CD14-positive monocyte (primary cell): ENCODE data around the gene P2RY6. TPM values are rescaled to one million over a fixed set of nuclear protein-coding genes. Genes with fewer than 3 reads are reported as not detected.

Source experiments
- DNase-seq, 3 donors: peaks; one replicate each; pipeline ENCODE4 v3.0.0-alpha.2; 2011 to 2022
- H2AFZ ChIP-seq: 2 replicates; pipeline ENCODE4 v1.6.0; 2012; ENCODE audit warnings: mild to moderate bottlenecking, low read depth, low read length, inconsistent platforms; ENCODE audit not compliant: insufficient read depth, poor library complexity, severe bottlenecking
- H3K27ac ChIP-seq, 2 donors: 1 replicate in 1 of 2; 2 replicates in 1 of 2; pipeline ENCODE4 v1.5.1; 2012 to 2013; ENCODE audit warnings: low read length in 2 of 2, control low read depth in 1 of 2, inconsistent platforms in 1 of 2, low read depth in 1 of 2, mild to moderate bottlenecking in 1 of 2
- H3K27me3 ChIP-seq, 2 donors: one replicate each; pipeline versions ENCODE4 v1.6.0 to v1.6.1; 2011 to 2013; ENCODE audit warnings: low read length in 2 of 2; ENCODE audit not compliant: control insufficient read depth in 2 of 2, insufficient read depth in 2 of 2
- H3K36me3 ChIP-seq, 2 donors: replicated peaks in 1 of 2; 1 replicate in 1 of 2; 2 replicates in 1 of 2; pipeline versions ENCODE4 v1.5.1 to v1.6.1; 2012 to 2013; ENCODE audit warnings: low read length in 2 of 2, control low read depth in 1 of 2, inconsistent platforms in 1 of 2, mild to moderate bottlenecking in 1 of 2; ENCODE audit not compliant: insufficient read depth in 2 of 2, control insufficient read depth in 1 of 2
- H3K4me1 ChIP-seq, 2 donors: 1 replicate in 1 of 2; 2 replicates in 1 of 2; pipeline versions ENCODE4 v1.5.1 to v1.6.1; 2012 to 2013; ENCODE audit warnings: low read length in 2 of 2, control low read depth in 1 of 2, inconsistent platforms in 1 of 2, mild to moderate bottlenecking in 1 of 2, moderate library complexity in 1 of 2; ENCODE audit not compliant: insufficient read depth in 2 of 2, control insufficient read depth in 1 of 2
- H3K4me2 ChIP-seq: replicated peaks from 2 replicates; pipeline ENCODE3; 2012; ENCODE audit warnings: low read length, moderate library complexity, mild to moderate bottlenecking; ENCODE audit not compliant: poor library complexity, severe bottlenecking; ENCODE audit errors: extremely low read depth
- H3K4me3 ChIP-seq, 3 experiments: fragments of 200-600 bp in 1 of 3; sonication (generic) in 1 of 3; replicated peaks in 1 of 3; 1 replicate in 2 of 3; 2 replicates in 1 of 3; pipeline ENCODE4 v1.5.1; 2011 to 2013; ENCODE audit warnings: low read length in 3 of 3, mild to moderate bottlenecking in 3 of 3, control low read depth in 2 of 3, low read depth in 2 of 3, inconsistent platforms in 1 of 3, moderate library complexity in 1 of 3
- H3K79me2 ChIP-seq: 2 replicates; pipeline ENCODE4 v1.6.0; 2012; ENCODE audit warnings: mild to moderate bottlenecking, control low read depth, inconsistent platforms, low read length, moderate library complexity; ENCODE audit not compliant: insufficient read depth
- H3K9ac ChIP-seq: 2 replicates; pipeline ENCODE4 v1.6.0; 2017; ENCODE audit warnings: low read length, mild to moderate bottlenecking; ENCODE audit not compliant: insufficient read depth, poor library complexity, severe bottlenecking
- H3K9me3 ChIP-seq, 2 donors: replicated peaks in 1 of 2; 1 replicate in 1 of 2; 2 replicates in 1 of 2; pipeline versions ENCODE4 v1.5.1 to v1.6.1; 2012 to 2013; ENCODE audit warnings: low read length in 2 of 2, control low read depth in 1 of 2; ENCODE audit not compliant: control insufficient read depth in 1 of 2, insufficient read depth in 1 of 2
- H4K20me1 ChIP-seq: 2 replicates; pipeline ENCODE4 v1.6.0; 2012; ENCODE audit warnings: mild to moderate bottlenecking, low read length, control low read depth, moderate library complexity; ENCODE audit not compliant: insufficient read depth
- H3K27ac Mint-ChIP-seq, 7 donors: one replicate each; pipeline ENCODE4 v1.8.0; 2020; ENCODE audit warnings: mild to moderate bottlenecking in 7 of 7, mixed read lengths in 7 of 7, moderate library complexity in 6 of 7, inconsistent platforms in 2 of 7
- H3K27me3 Mint-ChIP-seq, 3 donors: one replicate each; pipeline ENCODE4 v1.8.0; 2021 to 2022; ENCODE audit warnings: low read depth in 3 of 3, mild to moderate bottlenecking in 3 of 3, mixed read lengths in 3 of 3, moderate library complexity in 3 of 3, inconsistent platforms in 1 of 3
- H3K36me3 Mint-ChIP-seq, 2 donors: one replicate each; pipeline ENCODE4 v1.8.0; 2020; ENCODE audit warnings: mixed read lengths in 2 of 2, inconsistent platforms in 1 of 2, mild to moderate bottlenecking in 1 of 2
- H3K4me1 Mint-ChIP-seq: one replicate; pipeline ENCODE4 v1.8.0; 2020; ENCODE audit warnings: mild to moderate bottlenecking, mixed read lengths
- H3K4me3 Mint-ChIP-seq, 2 donors: one replicate each; pipeline ENCODE4 v1.8.0; 2020; ENCODE audit warnings: mild to moderate bottlenecking in 2 of 2, mixed read lengths in 2 of 2, moderate library complexity in 1 of 2
- H3K9me3 Mint-ChIP-seq, 7 donors: one replicate each; pipeline ENCODE4 v1.8.0; 2020 to 2022; ENCODE audit warnings: mixed read lengths in 7 of 7, mild to moderate bottlenecking in 6 of 7, moderate library complexity in 6 of 7, inconsistent platforms in 2 of 7
- CTCF ChIP-seq: fragments of 200-600 bp; IDR thresholded peaks from one replicate; pipeline ENCODE4 v1.8.0; 2022; ENCODE audit warnings: antibody characterized with exemption, mild to moderate bottlenecking
- WGBS: methylation state at CpG from one replicate; pipeline ENCODE4 v1.1.5; 2013; ENCODE audit warnings: missing lambda C conversion rate; ENCODE audit not compliant: insufficient coverage; 5-methylcytosine and 5-hydroxymethylcytosine counted together
- intact Hi-C, 2 donors: fragments of 100-400 bp; cut with micrococcal nuclease; formaldehyde crosslinking; loops; one replicate each; pipeline versions ENCODE4 v1.15.0 to v1.15.1; 2023
- polyA plus RNA-seq, 3 donors: library from polyadenylated mRNA; depleted of rRNA in 1 of 3; unstranded in 2 of 3; stranded (reverse) in 1 of 3; fragments of 300-500 nt in 2 of 3; fragments of >200 nt in 1 of 3; fragmentation: Illumina TruSeq in 2 of 3; gene quantifications; 1 replicate in 2 of 3; 2 replicates in 1 of 3; pipeline ENCODE4 v1.2.3, GENCODE V29; 2012 to 2021

P2RY6 gene
- polyA plus RNA-seq, 3 donors: 1.7 to 5.1 (median 1.8) TPM

DNA sequence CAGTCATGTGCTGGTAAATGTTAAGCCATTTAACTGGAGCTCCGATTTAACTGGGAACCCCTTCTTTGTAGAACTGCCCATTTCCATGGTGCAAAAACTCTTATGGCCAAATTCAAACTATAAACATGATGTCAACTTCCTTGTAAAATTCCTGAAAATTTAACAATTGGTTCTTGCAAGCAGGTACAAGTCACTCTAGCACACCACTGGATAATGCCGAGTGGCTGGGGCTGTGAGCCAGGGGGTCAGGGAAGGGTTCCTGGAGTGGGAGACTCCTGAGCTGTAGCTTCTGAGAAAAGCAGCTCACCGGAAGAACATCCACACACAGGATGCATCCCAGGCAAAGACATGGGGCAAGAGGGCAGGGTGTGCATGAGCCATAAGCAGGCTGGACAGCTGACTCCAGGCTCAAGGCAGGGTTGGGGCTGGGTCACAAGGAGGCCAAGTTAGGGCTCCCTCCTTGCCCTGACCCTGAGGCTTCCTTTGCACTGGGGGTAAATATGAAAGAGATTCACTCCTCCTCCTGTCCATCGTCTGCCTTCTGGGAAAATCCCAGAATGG, 35.9 kb upstream of the P2RY6 start:
- H3K36me3 ChIP-seq: peaks cover 60 to 90% of the 10 kb centered on the region in 2 donors
- H3K4me3 Mint-ChIP-seq: no peak overlapping the region
- no peak overlapping the region for H3K4me2 ChIP-seq
- H3K27ac ChIP-seq: peak overlapping the region in 1 of 2 donors; percentile 67
- no peaks in the 10 kb centered on the region for H3K9me3 Mint-ChIP-seq
- intact Hi-C loops: loop anchor here (2.0 to 5.0 kb wide), 2 partner anchors 49 to 51 kb away; no protein-coding TSS in a partner anchor
- H3K27ac Mint-ChIP-seq: peak overlapping the region; percentile 52 to 88 (median 70)
- H3K79me2 ChIP-seq: peaks cover 84% of the 10 kb centered on the region
- no peaks in the 10 kb centered on the region for H3K9me3 ChIP-seq
- 100% methylated on average over 2 of the region's 4 CpGs for WGBS
- peaks cover 57 to 88% of the 10 kb centered on the region in 2 donors for H3K36me3 Mint-ChIP-seq
- TF ChIP-seq CTCF: no peak
- no peak overlapping the region for H3K4me3 ChIP-seq
- H3K4me1 ChIP-seq: peaks cover 0 to 5% of the 10 kb centered on the region in 2 donors
- no peaks in the 10 kb centered on the region for H3K27me3 ChIP-seq
- H3K4me1 Mint-ChIP-seq: peaks cover 19% of the 10 kb centered on the region
- no peak overlapping the region for H2AFZ ChIP-seq
- peaks cover 0 to 1% (median 0%) of the 10 kb centered on the region in 3 donors for H3K27me3 Mint-ChIP-seq
- H3K9ac ChIP-seq: no peak overlapping the region
- peaks cover 20% of the 10 kb centered on the region for H4K20me1 ChIP-seq
- DNase-seq: no peak

GRCh38 chr11:73236854-73237253, 35.3 kb upstream of the P2RY6 start:
- peaks cover 61 to 90% of the 10 kb centered on the region in 2 donors for H3K36me3 Mint-ChIP-seq
- Histone ChIP-seq H3K79me2 (peaks cover 81% of the 10 kb centered on the region), H2AFZ (no peak overlapping the region), H3K4me3 (no peak overlapping the region), H3K9ac (no peak overlapping the region), H3K4me2 (no peak overlapping the region), H3K27ac (peak overlapping the region in 1 of 2 donors; percentile 67), H3K36me3 (peaks cover 58 to 90% of the 10 kb centered on the region in 2 donors), H3K27me3 (no peaks in the 10 kb centered on the region), H3K9me3 (no peaks in the 10 kb centered on the region), H4K20me1 (peaks cover 20% of the 10 kb centered on the region), H3K4me1 (peaks cover 0 to 5% of the 10 kb centered on the region in 2 donors)
- peaks cover 22% of the 10 kb centered on the region for H3K4me1 Mint-ChIP-seq
- WGBS: 42% methylated on average over 3 of the region's 6 CpGs
- no peak overlapping the region for H3K4me3 Mint-ChIP-seq
- peak; percentile 94 for TF ChIP-seq CTCF
- no peaks in the 10 kb centered on the region for H3K9me3 Mint-ChIP-seq
- intact Hi-C loops: loop anchor here (2.0 to 5.0 kb wide), 2 partner anchors 50 to 52 kb away; no protein-coding TSS in a partner anchor
- peak overlapping the region in 6 of 7 donors; percentile 4 to 88 (median 72) for H3K27ac Mint-ChIP-seq
- peak; percentile 73 to 88 (median 76) for DNase-seq
- peaks cover 0 to 1% (median 0%) of the 10 kb centered on the region in 3 donors for H3K27me3 Mint-ChIP-seq
